ENCODE measurements around the gene FBXW10B. TPM values are rescaled to one million over a fixed set of nuclear protein-coding genes. Genes with fewer than 3 reads are reported as not detected.
"Not testable (repeated sequence)": the region's sequence is repeated elsewhere in the genome, so short reads cannot be mapped to it uniquely, and the experiment has no call there.

FBXW10B gene
- total RNA-seq, 2 experiments from 2014 or later = 0.66 to 0.83 TPM

DNA sequence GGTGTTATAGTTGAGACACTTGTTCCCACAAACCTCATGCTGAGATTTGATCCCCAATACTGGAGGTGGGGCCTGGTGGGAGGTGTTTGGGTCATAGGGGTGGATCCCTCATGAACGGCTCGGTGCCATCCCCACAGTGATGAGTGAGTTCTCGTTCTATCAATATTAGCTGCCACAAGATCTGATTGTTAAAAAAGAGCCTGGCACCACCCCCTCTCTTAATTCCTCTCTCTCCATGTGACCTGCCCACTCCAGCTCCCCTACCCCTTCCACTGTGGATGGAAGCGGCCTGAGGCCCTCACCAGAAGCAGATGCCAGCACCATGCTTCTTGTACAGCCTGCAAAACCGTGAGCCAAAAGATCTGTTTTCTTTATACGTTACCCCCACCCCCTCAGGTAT, 33.5 kb upstream of the FBXW10B start:
- no peaks in the 10 kb centered on the region for H3K27me3 Mint-ChIP-seq
- DNase-seq = no peak
- H3K36me3 Mint-ChIP-seq (ENCODE audit: low read depth) = peaks cover 8% of the 10 kb centered on the region
- peak overlapping the region; percentile 22 for H3K27ac Mint-ChIP-seq
- no peaks in the 10 kb centered on the region for H3K9me3 Mint-ChIP-seq (ENCODE audit: low read depth)
- intact Hi-C loops (cut with DNase I, micrococcal nuclease) = no loop called here
- POLR2A ChIA-PET = no interaction called here
- H3K4me3 Mint-ChIP-seq = no peak overlapping the region
- CTCF ChIA-PET = no interaction called here
- H3K4me1 Mint-ChIP-seq = peaks cover 8% of the 10 kb centered on the region
- ATAC-seq = no peak

DNA sequence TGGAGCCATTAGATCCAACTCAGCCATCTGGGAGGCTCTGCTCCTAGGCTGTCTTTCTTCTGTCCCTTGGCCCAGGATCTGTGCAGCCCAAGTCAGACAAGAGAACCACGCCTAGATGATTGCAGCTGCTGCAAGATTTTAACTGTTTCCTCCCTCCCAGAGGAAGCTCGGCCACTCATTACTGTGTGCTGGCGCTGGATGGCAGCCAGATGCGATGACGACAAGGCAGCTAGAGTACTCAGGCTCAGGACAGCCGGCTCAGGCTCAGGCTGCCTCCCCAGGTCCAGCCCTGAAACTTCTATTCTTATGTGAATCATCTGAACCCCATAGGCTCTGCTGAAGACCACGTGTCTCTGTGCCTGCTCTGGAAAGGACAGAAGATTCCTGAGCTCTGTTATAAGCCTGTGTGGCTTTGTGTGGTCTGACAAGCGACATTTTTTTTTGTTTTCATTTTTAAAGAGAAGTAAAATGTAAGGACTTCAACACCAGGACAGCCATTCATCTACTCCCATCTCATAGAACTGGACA, 32.1 kb upstream of the FBXW10B start:
- Mint-ChIP-seq H3K27me3 (no peaks in the 10 kb centered on the region), H3K9me3 (ENCODE audit: low read depth) (no peaks in the 10 kb centered on the region), H3K36me3 (ENCODE audit: low read depth) (peaks cover 3% of the 10 kb centered on the region), H3K27ac (no peak overlapping the region), H3K4me3 (peak overlapping the region; percentile 15), H3K4me1 (peaks cover 8% of the 10 kb centered on the region)
- intact Hi-C loops (cut with DNase I, micrococcal nuclease) = no loop called here
- DNase-seq (peak; percentile 64), ATAC-seq (peak; percentile 89)
- ChIA-PET POLR2A (no interaction called here), CTCF (interaction anchor here (0.5 kb wide), 1 partner anchor 349 kb away, joined by 3 read pairs; no protein-coding TSS in a partner anchor)

DNA sequence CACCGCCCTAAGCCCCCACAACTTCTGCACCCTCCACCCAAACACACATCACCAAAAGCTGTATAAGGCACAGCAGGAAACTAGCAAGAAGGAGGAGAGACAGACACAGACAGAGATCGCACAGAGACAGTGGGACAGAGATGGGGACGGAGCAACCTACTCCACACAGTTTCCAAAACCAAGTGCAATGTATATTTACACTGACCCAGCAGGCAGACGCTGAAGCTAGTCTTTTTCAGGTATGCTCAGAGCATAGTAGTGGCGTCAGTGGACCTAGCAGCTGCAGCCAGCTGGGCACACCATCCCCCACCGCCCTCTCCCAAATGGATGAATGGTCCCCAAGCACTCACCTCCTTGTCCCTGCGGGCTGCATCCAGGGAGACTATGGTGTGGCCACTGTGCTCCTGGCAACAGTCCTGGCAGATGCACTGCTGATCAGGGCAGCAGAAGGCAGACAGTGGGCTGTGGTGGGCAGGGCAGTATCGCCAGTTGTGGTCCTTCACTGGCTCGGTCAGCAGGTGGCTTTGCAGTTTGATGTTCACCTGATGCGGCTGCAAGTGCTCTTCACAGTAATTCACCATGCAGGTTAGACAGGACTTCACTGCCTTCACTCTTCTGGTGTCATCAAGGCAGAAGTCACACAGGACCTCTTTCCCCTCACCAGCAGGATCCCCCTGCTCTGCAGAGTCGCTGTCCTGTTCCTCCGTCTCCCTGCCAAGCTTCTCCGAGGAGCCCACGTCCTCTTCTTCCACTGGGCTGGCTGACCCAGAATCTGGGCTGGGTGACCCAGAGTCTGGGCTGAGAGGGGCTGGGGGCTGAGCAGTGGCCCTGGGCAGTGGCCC, 31.5 kb upstream of the FBXW10B start:
- no peak for ATAC-seq
- Mint-ChIP-seq H3K27ac (no peak overlapping the region), H3K27me3 (no peaks in the 10 kb centered on the region), H3K9me3 (ENCODE audit: low read depth) (no peaks in the 10 kb centered on the region), H3K4me1 (peaks cover 8% of the 10 kb centered on the region), H3K36me3 (ENCODE audit: low read depth) (no peaks in the 10 kb centered on the region), H3K4me3 (no peak overlapping the region)
- CTCF ChIA-PET = no interaction called here
- POLR2A ChIA-PET = no interaction called here
- intact Hi-C loops (cut with DNase I, micrococcal nuclease) = no loop called here
- DNase-seq = no peak

DNA sequence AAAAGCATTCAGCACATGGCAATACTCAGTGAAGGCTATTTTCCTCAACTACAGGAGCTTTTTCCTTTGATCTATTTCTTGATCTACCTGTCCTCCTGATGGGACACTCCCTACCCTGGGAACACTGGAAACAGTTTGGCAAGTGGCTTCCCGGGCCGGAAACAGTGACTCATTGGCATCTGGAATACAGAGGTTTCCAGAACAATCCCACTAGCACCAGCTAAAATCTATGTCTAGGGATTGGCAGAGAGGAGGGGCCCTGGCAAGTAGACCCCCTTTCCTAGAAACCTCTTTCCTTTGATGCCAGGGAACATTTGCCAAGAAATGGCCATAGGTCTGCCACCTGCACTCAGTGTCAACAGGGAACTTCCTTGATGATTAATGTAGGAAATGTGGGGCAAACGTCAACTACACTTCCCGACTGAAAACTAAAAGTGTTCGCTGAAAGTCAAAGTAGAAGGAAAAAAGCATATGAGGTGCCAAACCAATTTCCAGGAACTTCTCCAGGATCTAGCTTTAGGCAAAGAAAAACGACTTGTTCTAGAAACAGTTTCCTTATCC, 30.4 kb upstream of the FBXW10B start:
- Mint-ChIP-seq H3K27ac (no peak overlapping the region), H3K36me3 (ENCODE audit: low read depth) (no peaks in the 10 kb centered on the region), H3K4me1 (peaks cover 12% of the 10 kb centered on the region), H3K4me3 (no peak overlapping the region), H3K27me3 (no peaks in the 10 kb centered on the region), H3K9me3 (ENCODE audit: low read depth) (no peaks in the 10 kb centered on the region)
- no peak for DNase-seq
- intact Hi-C loops (cut with DNase I, micrococcal nuclease) = no loop called here
- CTCF ChIA-PET = interaction anchor here (0.6 kb wide), 1 partner anchor 101 kb away, joined by 3 read pairs; no protein-coding TSS in a partner anchor
- POLR2A ChIA-PET = no interaction called here
- ATAC-seq = no peak

DNA sequence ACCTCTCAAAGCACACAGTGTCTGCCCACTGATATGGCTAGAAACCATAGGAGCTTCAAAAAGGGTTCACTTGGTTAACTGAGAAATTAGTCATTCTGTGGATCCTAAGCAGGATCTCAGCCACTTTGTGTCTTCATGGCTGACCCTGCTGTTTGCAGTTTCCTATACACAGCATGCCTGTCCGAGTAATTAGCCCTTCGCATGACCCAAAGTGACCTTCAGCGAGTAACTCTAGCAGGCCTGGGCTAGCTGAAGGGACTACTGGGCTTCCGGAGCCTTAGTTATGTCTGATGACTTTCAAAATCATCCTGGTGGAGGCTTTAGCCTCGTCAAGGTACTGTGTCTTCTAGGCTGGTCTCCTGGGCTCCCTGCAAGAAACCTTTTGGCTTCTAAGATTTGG, 28.9 kb upstream of the FBXW10B start:
- Mint-ChIP-seq H3K4me3 (no peak overlapping the region), H3K27ac (no peak overlapping the region)
- CTCF ChIA-PET = no interaction called here

DNA sequence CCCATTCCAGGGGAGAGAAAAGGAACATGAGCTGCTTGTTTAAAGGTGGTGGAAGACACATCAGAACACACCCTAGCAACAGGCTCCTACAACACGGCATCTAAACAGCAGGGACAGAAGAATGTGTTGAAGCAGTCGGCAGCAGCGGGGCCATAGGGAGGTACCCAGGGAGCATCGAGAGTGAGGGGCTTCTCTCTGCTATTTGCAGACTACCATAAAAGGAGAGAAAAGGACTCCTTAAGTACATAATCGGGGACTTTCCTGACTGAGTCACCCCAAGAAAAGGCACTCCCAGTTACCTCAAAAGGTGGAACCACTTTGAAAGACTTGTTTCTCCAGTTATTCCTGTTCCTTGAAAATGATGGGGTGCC, 26.4 kb upstream of the FBXW10B start:
- H3K27me3 Mint-ChIP-seq; H3K4me3 Mint-ChIP-seq; H3K4me1 Mint-ChIP-seq; H3K36me3 Mint-ChIP-seq (ENCODE audit: low read depth); POLR2A ChIA-PET; DNase-seq; H3K9me3 Mint-ChIP-seq (ENCODE audit: low read depth); intact Hi-C loops (cut with DNase I, micrococcal nuclease); CTCF ChIA-PET: not testable (repeated sequence)
- peak overlapping the region; percentile 21 for H3K27ac Mint-ChIP-seq
- peak; percentile 49 for ATAC-seq

More for the DNA sequence above, 28.9 kb upstream of the FBXW10B start:
- POLR2A ChIA-PET = no interaction called here
- ATAC-seq = no peak
- Mint-ChIP-seq H3K36me3 (ENCODE audit: low read depth) (no peaks in the 10 kb centered on the region), H3K4me1 (peaks cover 12% of the 10 kb centered on the region), H3K9me3 (ENCODE audit: low read depth) (no peaks in the 10 kb centered on the region), H3K27me3 (no peaks in the 10 kb centered on the region)
- intact Hi-C loops (cut with DNase I, micrococcal nuclease) = no loop called here
- DNase-seq = no peak

DNA sequence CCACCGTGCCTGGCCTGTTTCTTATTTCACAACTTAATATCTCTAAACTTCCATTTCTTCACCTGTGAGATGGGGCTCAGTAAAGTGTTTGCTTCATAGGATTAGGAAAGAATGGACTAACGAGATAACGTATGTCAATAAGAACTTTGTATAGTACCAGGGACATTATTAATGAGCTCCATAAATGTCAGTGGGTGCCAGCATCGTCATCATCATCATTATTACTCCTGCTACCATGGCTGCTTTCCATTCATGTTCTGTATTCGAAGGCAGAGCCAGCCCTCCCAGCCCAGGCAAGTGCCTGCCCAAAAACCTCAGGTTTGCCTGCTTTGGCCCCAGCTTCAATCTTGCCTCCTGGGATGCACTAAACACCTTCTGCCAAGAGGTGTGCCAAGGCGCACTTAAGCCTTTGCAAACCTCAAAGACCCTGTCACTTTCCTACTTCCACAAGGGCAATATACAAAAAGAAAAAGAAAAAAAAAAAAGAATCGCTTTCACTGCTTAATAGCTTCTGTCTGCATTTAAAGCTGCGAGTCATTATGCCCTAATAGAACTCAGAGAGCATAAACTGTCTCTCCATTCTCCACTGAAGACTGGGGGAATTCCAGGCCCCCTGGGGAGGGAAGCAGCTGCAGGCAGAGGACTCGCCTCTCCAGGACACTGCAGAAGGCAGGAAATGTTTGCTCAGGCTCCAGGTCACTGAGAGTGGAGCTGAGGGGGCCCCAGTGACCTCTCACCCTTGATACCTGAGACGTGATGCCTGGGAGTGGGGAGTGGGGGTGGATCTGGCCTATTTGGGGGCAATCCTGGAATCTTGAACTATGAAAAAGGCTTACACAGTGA, 25.8 kb upstream of the FBXW10B start:
- H3K4me3 Mint-ChIP-seq; DNase-seq; H3K9me3 Mint-ChIP-seq (ENCODE audit: low read depth); POLR2A ChIA-PET; intact Hi-C loops (cut with DNase I, micrococcal nuclease); CTCF ChIA-PET; H3K36me3 Mint-ChIP-seq (ENCODE audit: low read depth); H3K4me1 Mint-ChIP-seq; H3K27me3 Mint-ChIP-seq: not testable (repeated sequence)
- peak overlapping the region; percentile 21 for H3K27ac Mint-ChIP-seq
- peak; percentile 26 for ATAC-seq

DNA sequence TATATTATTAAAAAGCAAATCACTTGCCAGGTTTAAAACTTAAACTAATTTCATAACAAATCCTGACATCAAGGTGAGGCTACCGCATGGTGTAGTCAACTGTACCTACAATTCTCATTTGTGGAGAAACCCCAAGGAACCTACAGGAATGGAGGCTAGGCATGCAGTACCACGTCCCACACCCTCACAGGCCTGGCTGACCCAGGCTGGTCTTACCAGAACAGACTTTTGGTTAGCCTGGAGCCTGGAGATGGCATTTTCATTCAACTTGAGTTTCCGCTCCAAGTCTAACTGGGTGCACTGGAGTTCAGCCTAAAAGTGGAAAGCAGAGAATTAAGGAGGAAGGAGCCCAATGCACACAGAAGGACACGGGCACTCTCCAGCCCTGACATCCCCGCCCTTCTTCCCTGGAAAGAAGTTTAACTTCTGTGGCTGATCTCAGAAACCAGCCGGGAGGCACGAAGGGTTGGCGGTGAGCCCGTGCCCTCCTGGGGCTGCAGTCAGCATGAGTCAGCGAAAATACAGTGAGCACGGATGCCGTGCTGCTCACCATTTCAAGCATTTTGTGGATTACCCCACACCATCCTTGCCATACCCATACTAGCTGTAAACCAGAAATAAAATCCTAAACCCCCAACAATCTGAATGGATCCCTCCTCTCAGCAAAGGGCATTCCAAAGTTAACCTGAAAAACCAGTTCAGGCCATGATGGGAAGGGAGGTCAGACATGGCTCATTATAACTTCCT, 23.2 kb upstream of the FBXW10B start:
- ATAC-seq; H3K9me3 Mint-ChIP-seq (ENCODE audit: low read depth); H3K4me1 Mint-ChIP-seq; H3K36me3 Mint-ChIP-seq (ENCODE audit: low read depth); DNase-seq; H3K27ac Mint-ChIP-seq; intact Hi-C loops (cut with DNase I, micrococcal nuclease); H3K27me3 Mint-ChIP-seq; POLR2A ChIA-PET; H3K4me3 Mint-ChIP-seq; CTCF ChIA-PET: not testable (repeated sequence)

DNA sequence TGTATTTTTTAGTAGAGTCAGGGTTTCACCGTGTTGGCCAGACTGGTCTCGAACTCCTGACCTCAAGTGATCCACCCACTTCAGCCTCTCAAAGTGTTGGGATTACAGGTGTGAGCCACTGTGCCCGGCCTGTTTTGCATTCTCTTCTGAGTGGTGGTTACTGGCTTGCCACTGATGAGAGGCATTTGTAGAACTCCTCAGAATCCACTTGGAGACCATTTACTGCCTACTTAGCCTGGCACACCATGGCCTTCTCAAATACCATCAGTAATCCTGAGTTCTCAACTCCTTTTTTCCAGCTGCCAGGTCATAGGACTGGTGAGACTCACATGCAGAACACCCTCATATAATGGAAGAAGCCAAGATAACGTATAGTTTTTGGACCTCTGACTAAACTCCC, 22.5 kb upstream of the FBXW10B start:
- DNase-seq; ATAC-seq; H3K27ac Mint-ChIP-seq; POLR2A ChIA-PET; intact Hi-C loops (cut with DNase I, micrococcal nuclease); H3K9me3 Mint-ChIP-seq (ENCODE audit: low read depth); H3K36me3 Mint-ChIP-seq (ENCODE audit: low read depth); H3K4me3 Mint-ChIP-seq; CTCF ChIA-PET; H3K4me1 Mint-ChIP-seq; H3K27me3 Mint-ChIP-seq: not testable (repeated sequence)

DNA sequence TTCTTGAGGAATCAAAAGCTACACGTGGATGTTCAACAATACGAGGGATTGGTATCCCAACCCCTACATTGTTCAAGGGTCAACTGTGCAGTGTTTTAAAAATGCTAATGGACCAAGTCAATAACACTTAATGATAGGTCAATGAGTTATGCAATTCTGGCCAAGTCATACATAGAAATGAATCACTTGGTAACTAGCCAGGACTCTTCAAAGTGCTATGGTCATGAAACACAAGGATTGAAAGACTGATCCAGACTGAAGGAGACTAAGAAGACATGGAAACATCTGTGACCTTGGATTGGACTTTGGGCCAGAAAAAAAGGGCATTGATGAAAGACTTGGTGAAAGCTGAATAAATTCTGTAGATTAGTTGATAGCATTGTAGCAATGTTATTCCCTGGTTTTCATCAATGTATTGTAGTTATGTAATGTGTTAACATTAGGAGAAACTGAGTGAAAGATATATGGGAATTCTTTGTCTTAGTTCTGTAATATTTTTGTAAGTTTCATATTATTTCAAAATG, 11.5 kb upstream of the FBXW10B start:
- H3K27me3 Mint-ChIP-seq; CTCF ChIA-PET; intact Hi-C loops (cut with DNase I, micrococcal nuclease); POLR2A ChIA-PET; H3K4me3 Mint-ChIP-seq; H3K9me3 Mint-ChIP-seq (ENCODE audit: low read depth); ATAC-seq; DNase-seq; H3K4me1 Mint-ChIP-seq; H3K27ac Mint-ChIP-seq: not testable (repeated sequence)
- H3K36me3 Mint-ChIP-seq (ENCODE audit: low read depth) = peaks cover 20% of the 10 kb centered on the region

DNA sequence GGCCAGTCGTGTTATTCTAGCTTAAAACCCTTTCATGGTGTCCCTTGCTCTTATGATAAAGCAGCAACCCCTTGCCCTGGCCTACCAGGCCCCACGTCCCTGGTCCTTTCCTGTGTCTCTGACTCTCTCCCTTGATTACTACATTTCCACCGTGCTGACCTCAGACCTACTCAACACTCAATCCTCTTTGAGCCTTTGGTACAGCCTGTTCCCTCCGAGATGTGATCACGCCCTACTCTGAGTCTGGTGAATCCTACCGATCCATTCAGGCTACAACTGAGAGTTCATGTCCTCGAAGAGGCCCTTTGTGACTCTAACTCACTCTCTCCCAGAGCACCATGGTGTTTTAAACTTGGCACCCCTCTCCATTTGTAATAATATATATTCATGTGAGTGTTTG, 10.5 kb upstream of the FBXW10B start:
- intact Hi-C loops (cut with DNase I, micrococcal nuclease); H3K27ac Mint-ChIP-seq; H3K27me3 Mint-ChIP-seq; ATAC-seq; H3K4me1 Mint-ChIP-seq; H3K9me3 Mint-ChIP-seq (ENCODE audit: low read depth); POLR2A ChIA-PET; CTCF ChIA-PET; H3K4me3 Mint-ChIP-seq; DNase-seq: not testable (repeated sequence)
- peaks cover 17% of the 10 kb centered on the region for H3K36me3 Mint-ChIP-seq (ENCODE audit: low read depth)

Measured in activated CD4-positive, alpha-beta T cell treated with anti-CD3 and anti-CD28 coated beads for 36 hours (primary cell).